ENCODE data around the gene ST14. TPM values are rescaled to one million over a fixed set of nuclear protein-coding genes. Genes with fewer than 3 reads are reported as not detected.
A peak's percentile ranks its signal among the peaks of the same experiment; 100 is the strongest.

The ST14 gene
- polyA plus RNA-seq, 1 of the 3 experiments (the other 2 are of a cell fraction) = not detected

- peak; percentile 93 for TF ChIP-seq TCF12 (IDR thresholded peaks at IDR 0.05)
- 0 out of 2 replicates have a peak, but pooled peaks have one; percentile 7 for TF ChIP-seq USF1 (IDR thresholded peaks at IDR 0.05; ENCODE audit: borderline replicate concordance, low read depth)
- TF ChIP-seq REST (IDR thresholded peaks at IDR 0.05; ENCODE audit: low read depth, low read length) = no peak
Observed at GRCh38 chr11:130166457-130166784, 6.8 kb downstream of the ST14 start (continued).

- Histone ChIP-seq H3K9ac (no peak overlapping the region), H4K20me1 (ENCODE audit: insufficient read depth) (no peaks in the 10 kb centered on the region), H3K27me3 (ENCODE audit: insufficient read depth) (no peaks in the 10 kb centered on the region), H3K79me2 (ENCODE audit: insufficient read depth) (no peaks in the 10 kb centered on the region), H3K9me3 (no peaks in the 10 kb centered on the region), H3K4me3 (ENCODE audit: low read depth in 2 of 2, low read length in 1 of 2) (no peak overlapping the region), H3K36me3 (replicated peaks in 1 of 2; ENCODE audit: control insufficient read depth in 1 of 2, insufficient read depth in 2 of 2, low read length in 1 of 2) (no peaks in the 10 kb centered on the region), H3K4me1 (ENCODE audit: control insufficient read depth in 1 of 2, insufficient read depth in 2 of 2, low read depth in 1 of 2, low read length in 1 of 2) (peaks cover 3 to 8% of the 10 kb centered on the region in 2 experiments; a peak in 1 of 4 replicates), H3K27ac (ENCODE audit: low read depth in 2 of 2, low read length in 1 of 2) (no peak overlapping the region), H2AFZ (ENCODE audit: low read depth) (no peak overlapping the region), H3K9me2 (no peaks in the 10 kb centered on the region), H3K4me2 (no peak overlapping the region), H3F3A (replicated peaks; ENCODE audit: insufficient read depth) (no peaks in the 10 kb centered on the region)
- TF ChIP-seq, protein P1, sequence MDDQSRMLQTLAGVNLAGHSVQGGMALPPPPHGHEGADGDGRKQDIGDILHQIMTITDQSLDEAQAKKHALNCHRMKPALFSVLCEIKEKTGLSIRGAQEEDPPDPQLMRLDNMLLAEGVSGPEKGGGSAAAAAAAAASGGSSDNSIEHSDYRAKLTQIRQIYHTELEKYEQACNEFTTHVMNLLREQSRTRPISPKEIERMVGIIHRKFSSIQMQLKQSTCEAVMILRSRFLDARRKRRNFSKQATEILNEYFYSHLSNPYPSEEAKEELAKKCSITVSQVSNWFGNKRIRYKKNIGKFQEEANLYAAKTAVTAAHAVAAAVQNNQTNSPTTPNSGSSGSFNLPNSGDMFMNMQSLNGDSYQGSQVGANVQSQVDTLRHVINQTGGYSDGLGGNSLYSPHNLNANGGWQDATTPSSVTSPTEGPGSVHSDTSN (IDR thresholded peaks at IDR 0.05) = no peak
- TF ChIP-seq RXRA (IDR thresholded peaks at IDR 0.05; ENCODE audit: borderline replicate concordance, low read depth) (no peak), SIN3A (IDR thresholded peaks at IDR 0.05; ENCODE audit: borderline replicate concordance, low read depth, low read length) (no peak), USF1 (IDR thresholded peaks at IDR 0.05; ENCODE audit: borderline replicate concordance, low read depth) (no peak), YY1 (IDR thresholded peaks at IDR 0.05; ENCODE audit: low read depth) (no peak)
- WGBS (ENCODE audit: low lambda C conversion rate) = 90% methylated on average over 3 of the region's 3 CpGs
- DNase-seq = no peak
- POLR2A ChIA-PET = no interaction called here
- CTCF ChIA-PET = interaction anchor here (1.5 kb wide), 1 partner anchor 35 kb away, joined by 3 read pairs; no protein-coding TSS in a partner anchor
Observed at GRCh38 chr11:130167146-130167545, 7.6 kb downstream of the ST14 start.

DNA sequence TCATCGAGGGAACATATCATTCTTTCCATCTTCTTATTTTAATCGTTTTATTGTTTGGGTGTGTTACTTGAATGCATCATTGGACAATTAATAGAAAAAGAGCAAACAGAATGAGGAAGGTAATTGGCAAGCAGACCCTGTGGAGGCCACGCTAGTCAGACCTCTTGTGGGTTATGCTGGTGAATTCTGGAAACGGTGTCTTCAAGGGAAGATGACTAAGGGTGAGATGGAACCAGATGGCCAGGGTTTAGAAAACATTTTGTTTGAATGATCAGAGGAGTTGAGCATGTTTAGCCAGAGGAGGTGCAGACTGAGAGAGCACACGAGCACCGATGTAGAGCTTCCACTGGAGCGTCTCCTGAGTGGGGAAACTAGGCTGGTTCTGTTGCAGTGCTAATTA is 8.5 kb downstream of the ST14 start:
- Histone ChIP-seq H3K9me2 (no peaks in the 10 kb centered on the region), H3K4me2 (no peak overlapping the region), H3K79me2 (ENCODE audit: insufficient read depth) (no peaks in the 10 kb centered on the region), H3K27me3 (ENCODE audit: insufficient read depth) (no peaks in the 10 kb centered on the region), H3K27ac (ENCODE audit: low read depth in 2 of 2, low read length in 1 of 2) (no peak overlapping the region), H2AFZ (ENCODE audit: low read depth) (no peak overlapping the region), H3F3A (replicated peaks; ENCODE audit: insufficient read depth) (no peaks in the 10 kb centered on the region), H3K36me3 (replicated peaks in 1 of 2; ENCODE audit: control insufficient read depth in 1 of 2, insufficient read depth in 2 of 2, low read length in 1 of 2) (no peaks in the 10 kb centered on the region), H4K20me1 (ENCODE audit: insufficient read depth) (no peaks in the 10 kb centered on the region), H3K9ac (no peak overlapping the region), H3K9me3 (no peaks in the 10 kb centered on the region), H3K4me3 (ENCODE audit: low read depth in 2 of 2, low read length in 1 of 2) (no peak overlapping the region), H3K4me1 (ENCODE audit: control insufficient read depth in 1 of 2, insufficient read depth in 2 of 2, low read depth in 1 of 2, low read length in 1 of 2) (peaks cover 3 to 8% of the 10 kb centered on the region in 2 experiments; a peak in 1 of 4 replicates)
- peak; percentile 57 for TF ChIP-seq TCF12 (IDR thresholded peaks at IDR 0.05)
- no peak for TF ChIP-seq POLR2AphosphoS5 (IDR thresholded peaks at IDR 0.05; ENCODE audit: low read depth, low read length)
- TF ChIP-seq, protein P2, sequence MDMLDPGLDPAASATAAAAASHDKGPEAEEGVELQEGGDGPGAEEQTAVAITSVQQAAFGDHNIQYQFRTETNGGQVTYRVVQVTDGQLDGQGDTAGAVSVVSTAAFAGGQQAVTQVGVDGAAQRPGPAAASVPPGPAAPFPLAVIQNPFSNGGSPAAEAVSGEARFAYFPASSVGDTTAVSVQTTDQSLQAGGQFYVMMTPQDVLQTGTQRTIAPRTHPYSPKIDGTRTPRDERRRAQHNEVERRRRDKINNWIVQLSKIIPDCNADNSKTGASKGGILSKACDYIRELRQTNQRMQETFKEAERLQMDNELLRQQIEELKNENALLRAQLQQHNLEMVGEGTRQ (IDR thresholded peaks at IDR 0.05; ENCODE audit: borderline replicate concordance, low read depth, low read length) = no peak
- POLR2A ChIA-PET = no interaction called here
- DNase-seq = no peak
- 71% methylated on average over 7 of the region's 7 CpGs for WGBS (ENCODE audit: low lambda C conversion rate)
- CTCF ChIA-PET = interaction anchor here (1.5 kb wide), 1 partner anchor 36 kb away, joined by 3 read pairs; no protein-coding TSS in a partner anchor

All from SK-N-SH (cell line).